HepG2 (cell line): ENCODE data around the gene MYLK3. TPM values are rescaled to one million over a fixed set of nuclear protein-coding genes. Genes with fewer than 3 reads are reported as not detected.

Experiments used
- CERS6 ChIP-seq: sonication (generic); formaldehyde crosslinking; IDR thresholded peaks from 2 replicates; pipeline ENCODE4 v1.5.0; 2020; ENCODE audit warnings: missing genetic modification reagents
- DDIT3 ChIP-seq: sonication (generic); formaldehyde crosslinking; IDR thresholded peaks from 2 replicates; pipeline ENCODE4 v1.4.0; 2020; ENCODE audit warnings: mild to moderate bottlenecking, missing genetic modification reagents
- GMEB1 ChIP-seq: sonication (generic); formaldehyde crosslinking; IDR thresholded peaks from 2 replicates; pipeline ENCODE4 v1.5.1; 2020; ENCODE audit warnings: missing genetic modification reagents, mild to moderate bottlenecking, borderline replicate concordance
- MBNL3 ChIP-seq: fragments of 250-450 bp; sonication (Bioruptor Pico); conservative IDR thresholded peaks from 2 replicates; pipeline ENCODE4 v1.8.0; 2022; ENCODE audit warnings: mild to moderate bottlenecking, inconsistent platforms
- PRDM15 ChIP-seq: sonication (generic); formaldehyde crosslinking; IDR thresholded peaks from 2 replicates; pipeline ENCODE4 v1.4.0; 2020; ENCODE audit warnings: missing genetic modification reagents
- SOX6 ChIP-seq, 2 experiments: fragments of 450-650 bp in 1 of 2; sonication (generic) in 1 of 2; formaldehyde crosslinking in 1 of 2; IDR thresholded peaks; 2 replicates each; pipeline versions ENCODE4 v1.4.0 to v1.6.1; 2017 to 2020; ENCODE audit warnings: antibody characterized with exemption in 1 of 2, mild to moderate bottlenecking in 1 of 2, missing genetic modification reagents in 1 of 2
- SP1 ChIP-seq, 2 experiments: fragments of 450-650 bp in 1 of 2; sonication (generic) in 1 of 2; formaldehyde crosslinking in 1 of 2; IDR thresholded peaks; 2 replicates each; pipeline versions ENCODE4 v1.4.0 to v1.6.1; 2016 to 2020; ENCODE audit warnings: missing genetic modification reagents in 1 of 2
- TAF1 ChIP-seq: sonication (generic); formaldehyde crosslinking; IDR thresholded peaks from 2 replicates; pipeline ENCODE4 v1.4.0; 2020; ENCODE audit warnings: missing genetic modification reagents
- TGIF2 ChIP-seq: IDR thresholded peaks from 2 replicates; pipeline ENCODE4 v1.6.1; 2016; ENCODE audit warnings: control low read depth, missing compliant biosample characterization
- TIGD3 ChIP-seq: sonication (generic); formaldehyde crosslinking; IDR thresholded peaks from 2 replicates; pipeline ENCODE4 v1.5.1; 2020; ENCODE audit warnings: mild to moderate bottlenecking, missing genetic modification reagents, borderline replicate concordance
- ZBTB49 ChIP-seq: sonication (generic); formaldehyde crosslinking; IDR thresholded peaks from 2 replicates; pipeline ENCODE4 v1.4.0; 2020; ENCODE audit warnings: missing genetic modification reagents, borderline replicate concordance
- ZNF329 ChIP-seq: sonication (generic); formaldehyde crosslinking; IDR thresholded peaks from 2 replicates; pipeline ENCODE4 v1.9.0; 2021; ENCODE audit warnings: low read depth, mild to moderate bottlenecking, missing genetic modification reagents
- ZNF335 ChIP-seq: sonication (generic); formaldehyde crosslinking; IDR thresholded peaks from 2 replicates; pipeline ENCODE4 v1.4.0; 2020; ENCODE audit warnings: missing genetic modification reagents
- ZNF546 ChIP-seq: sonication (generic); formaldehyde crosslinking; conservative IDR thresholded peaks from 2 replicates; pipeline ENCODE4 v1.8.1; 2023; ENCODE audit warnings: mild to moderate bottlenecking, missing genetic modification reagents
- ZNF598 ChIP-seq: sonication (generic); formaldehyde crosslinking; IDR thresholded peaks from 2 replicates; pipeline ENCODE4 v1.5.1; 2020; ENCODE audit warnings: mild to moderate bottlenecking, missing genetic modification reagents, borderline replicate concordance
- ZNF816 ChIP-seq: sonication (generic); formaldehyde crosslinking; IDR thresholded peaks from 2 replicates; pipeline ENCODE4 v1.8.0; 2022; ENCODE audit warnings: missing genetic modification reagents, mild to moderate bottlenecking, borderline replicate concordance
- polyA plus RNA-seq, 8 experiments: library from polyadenylated mRNA; depleted of rRNA in 3 of 8; stranded (reverse) in 7 of 8; unstranded in 1 of 8; fragments of >200 nt; fragmentation: Illumina TruSeq in 4 of 8; extraction: Trizol in 4 of 8; gene quantifications; 2 replicates each; pipeline versions ENCODE4 v1.2.1 to v1.2.3, GENCODE V29; 2011 to 2016; ENCODE audit warnings: low read depth in 4 of 8, missing spikeins in 1 of 8, mixed read lengths in 1 of 8; ENCODE audit not compliant: insufficient read depth in 1 of 8
- total RNA-seq, 5 experiments: library from RNA; depleted of rRNA; stranded (reverse); fragments of >200 nt; fragmentation: Illumina TruSeq; extraction: Trizol; gene quantifications; 2 replicates each; pipeline ENCODE4 v1.2.3, GENCODE V29; 2016; ENCODE audit warnings: low read depth in 1 of 5

The MYLK3 gene
- total and polyA plus RNA-seq, 2 of the 13 experiments (the other 11 are each of a cell fraction or from before 2014, with no cell fraction given): 0.04 to 0.18 TPM

GRCh38 chr16:46689365-46690280 is 58.5 kb downstream of the MYLK3 start, which contains the start of gene ORC6 (continued):
- 0 out of 2 replicates have a peak, but pooled peaks have one; percentile 67 for TF ChIP-seq ZNF816 (CRISPR knock-in tag)
- peak; percentile 84 for TF ChIP-seq SP1 (IDR thresholded peaks at IDR 0.05)
- peak; percentile 98 for TF ChIP-seq SP1 (CRISPR knock-in tag; IDR thresholded peaks at IDR 0.05)
- peak; percentile 45; the same call in 1 of the 2 replicates for TF ChIP-seq ZNF329 (CRISPR knock-in tag)
- TF ChIP-seq DDIT3: no peak
- 0 out of 2 replicates have a peak, but pooled peaks have one; percentile 2 for TF ChIP-seq ZNF335 (CRISPR knock-in tag)
- TF ChIP-seq MBNL3 (CRISPR knock-in tag): no peak
- peak; percentile 74; the same call in 1 of the 2 replicates for TF ChIP-seq TAF1 (CRISPR knock-in tag)
- 0 out of 2 replicates have a peak, but pooled peaks have one; percentile 55 for TF ChIP-seq ZNF546 (CRISPR knock-in tag)
- TF ChIP-seq SOX6 (IDR thresholded peaks at IDR 0.05): no peak
- TF ChIP-seq SOX6 (CRISPR knock-in tag; IDR thresholded peaks at IDR 0.05): no peak
- peak; percentile 74 for TF ChIP-seq GMEB1 (CRISPR knock-in tag)
- peak; percentile 98; the same call in 1 of the 2 replicates for TF ChIP-seq TGIF2 (CRISPR knock-in tag)
- TF ChIP-seq ZNF598: peak; percentile 1; the same call in 1 of the 2 replicates
- TF ChIP-seq PRDM15 (CRISPR knock-in tag): peak; percentile 97
- TF ChIP-seq ZBTB49: no peak
- no peak for TF ChIP-seq TIGD3 (CRISPR knock-in tag)
- peak; percentile 52; the same call in 1 of the 2 replicates for TF ChIP-seq CERS6 (CRISPR knock-in tag)
